HG02970 (cell line): ENCODE measurements around the gene TSC22D3.
"Not testable (repeated sequence)": the region's sequence is repeated elsewhere in the genome, so short reads cannot be mapped to it uniquely, and the experiment has no call there.

Experiments used
- ATAC-seq: cut with Tn5 transposase; IDR thresholded peaks from one replicate; pipeline ENCODE4 v1.9.1; 2021; ENCODE audit warnings: mild to moderate bottlenecking, moderate library complexity, moderate number of reproducible peaks; ENCODE audit not compliant: unreplicated experiment, low FRiP score

TSC22D3 gene

DNA sequence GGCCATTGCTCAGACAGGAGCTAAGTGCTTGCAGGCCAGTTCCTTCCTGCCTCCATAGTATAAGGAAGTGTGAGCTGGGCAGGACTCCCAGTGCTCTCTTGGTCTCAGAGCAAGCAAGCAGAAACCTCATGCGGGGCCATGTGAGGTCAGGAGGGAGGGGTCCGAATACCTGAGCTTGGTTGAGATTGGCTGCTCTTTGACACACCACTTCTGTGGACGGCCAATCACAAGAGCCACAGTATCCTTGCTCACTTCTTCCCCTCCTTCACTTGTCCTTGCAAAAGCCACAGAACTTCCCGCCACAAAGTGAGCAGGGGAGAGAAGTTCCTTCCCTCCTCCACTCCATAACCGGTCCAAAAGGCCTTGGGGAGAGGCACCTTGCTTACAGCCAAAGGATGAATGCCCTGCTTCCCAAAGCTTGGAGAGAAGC, 90.6 kb downstream of the TSC22D3 start:
- no peak for ATAC-seq

DNA sequence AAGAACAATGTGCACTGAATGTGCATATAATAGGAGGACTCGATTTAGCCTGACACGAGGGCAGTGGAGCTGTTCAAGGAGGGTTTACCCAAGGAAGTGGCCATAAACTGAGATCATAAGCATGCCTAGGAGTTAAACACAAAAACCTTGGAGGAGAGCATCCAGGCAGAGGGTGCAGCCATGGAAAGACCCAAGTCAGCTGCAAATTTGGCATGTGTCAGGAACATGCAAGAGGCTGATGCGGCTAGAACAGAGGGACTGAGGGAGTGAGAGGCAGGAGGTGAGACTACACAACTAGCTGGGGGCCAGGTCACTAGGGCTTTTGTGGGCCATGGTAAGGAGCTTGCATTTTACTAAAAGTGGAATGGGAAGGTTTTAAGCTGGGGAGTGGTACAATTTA, 91.7 kb downstream of the TSC22D3 start:
- ATAC-seq, result no peak

DNA sequence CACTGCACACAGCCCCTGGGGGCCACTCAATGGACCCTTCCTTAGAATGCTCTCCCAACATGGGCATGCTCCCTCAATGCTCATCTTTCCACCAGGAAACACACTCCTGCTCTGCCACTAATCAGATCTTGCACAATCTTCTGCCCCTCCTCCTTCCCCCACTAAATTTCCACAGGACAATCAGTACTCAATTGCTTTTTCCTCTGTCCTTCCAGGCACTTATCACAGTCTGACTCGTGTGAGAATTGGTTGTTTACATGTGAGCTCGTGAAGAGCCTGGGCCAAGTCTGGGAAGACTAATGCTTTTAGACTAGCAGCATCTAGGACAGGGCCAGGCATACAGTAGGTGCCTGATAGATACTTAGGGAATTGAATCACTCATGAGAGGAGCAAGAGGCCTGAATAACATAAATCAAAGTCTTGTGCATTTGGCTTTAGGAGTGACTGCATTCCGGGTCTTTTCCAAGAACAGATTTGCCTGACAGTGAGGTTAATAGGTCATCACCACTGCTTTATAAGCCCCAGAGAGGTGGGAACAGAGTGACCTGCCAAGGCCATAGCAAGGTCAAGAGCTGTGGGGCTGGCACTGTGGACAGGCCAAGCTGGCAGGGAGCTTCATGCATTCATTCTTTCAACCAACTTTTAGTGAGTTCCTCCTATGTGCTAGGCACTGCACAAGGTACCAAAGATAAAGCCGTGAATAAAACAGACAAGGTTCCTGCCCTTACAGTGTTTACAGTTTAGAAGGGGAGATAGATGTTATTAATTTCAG, 92.3 kb downstream of the TSC22D3 start:
- ATAC-seq, result no peak

DNA sequence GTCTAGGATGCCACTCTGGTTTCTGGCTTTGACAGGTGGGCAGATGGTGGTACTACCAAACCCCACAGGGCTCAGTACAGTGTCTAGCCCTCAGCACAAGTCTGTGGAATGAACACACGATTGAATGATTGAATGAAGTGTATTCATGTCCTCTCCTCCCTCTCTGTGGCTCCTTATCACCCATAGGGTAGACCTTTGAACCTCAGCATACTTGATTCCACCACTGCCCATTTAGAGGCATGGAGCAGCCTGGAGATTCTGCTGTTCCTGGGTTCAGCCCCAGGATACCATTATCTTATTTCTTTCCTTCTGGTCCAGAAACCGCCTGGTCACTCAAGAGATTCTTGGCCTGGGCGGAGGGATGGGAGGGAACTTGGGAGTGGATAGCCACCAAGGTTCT, 93.3 kb downstream of the TSC22D3 start:
- no peak for ATAC-seq

DNA sequence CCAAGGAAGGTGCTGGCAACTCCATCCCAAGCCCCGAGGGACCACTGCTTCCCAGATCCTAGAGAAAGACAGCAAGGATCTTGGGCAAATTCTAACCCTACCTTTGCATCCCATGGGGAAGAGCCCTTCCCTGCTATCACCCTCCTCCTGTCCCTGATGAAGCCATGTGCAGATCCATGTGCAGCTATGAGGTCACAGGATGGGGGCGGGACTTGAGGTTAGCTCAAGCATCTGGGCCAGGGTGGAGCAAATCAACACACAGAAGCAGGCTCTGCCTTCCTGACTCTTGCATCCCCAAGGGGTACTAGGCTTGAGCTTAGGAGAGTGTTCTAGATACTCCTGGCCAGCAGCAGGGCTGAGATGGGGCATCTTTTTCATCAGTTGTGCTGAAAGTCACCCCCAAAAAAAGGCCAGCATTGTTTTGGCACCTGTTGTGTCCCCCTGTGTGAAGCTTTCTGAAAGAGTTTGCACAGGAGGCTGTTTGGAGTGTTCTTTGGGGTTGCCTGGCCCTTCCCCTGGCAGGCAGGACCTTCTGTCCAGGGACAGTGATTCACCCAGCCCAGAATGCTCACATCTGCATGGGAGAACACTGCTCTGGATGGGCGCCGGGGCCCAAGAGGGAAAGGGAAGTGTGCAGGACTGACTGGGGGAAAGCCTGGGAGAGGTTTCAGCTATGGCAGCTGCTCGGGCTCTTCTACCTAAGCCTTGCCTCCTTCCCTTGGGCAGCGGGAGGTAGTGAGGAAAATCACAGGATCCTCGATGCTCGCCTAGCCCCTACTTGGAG, 96.4 kb downstream of the TSC22D3 start:
- ATAC-seq, result no peak

DNA sequence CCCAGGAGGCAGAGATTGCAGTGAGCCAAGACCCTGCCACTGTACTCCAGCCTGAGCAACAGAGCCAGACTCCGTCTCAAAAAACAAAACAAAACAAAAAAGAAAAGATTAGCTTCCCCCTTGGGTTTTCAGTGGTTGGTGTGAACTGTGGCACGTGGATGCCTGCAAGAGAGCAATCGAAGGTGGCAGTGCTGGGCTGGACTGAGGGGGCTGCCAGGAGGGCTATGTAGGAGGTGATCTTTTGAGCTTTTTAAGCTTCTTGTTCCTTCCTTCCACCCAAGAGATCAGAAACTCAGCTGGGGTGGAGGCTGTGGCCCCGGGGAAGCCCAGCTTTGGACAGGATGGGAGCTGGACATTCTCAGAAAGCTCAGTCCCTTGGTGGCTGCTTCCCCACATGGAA, 97.7 kb downstream of the TSC22D3 start:
- no peak for ATAC-seq

DNA sequence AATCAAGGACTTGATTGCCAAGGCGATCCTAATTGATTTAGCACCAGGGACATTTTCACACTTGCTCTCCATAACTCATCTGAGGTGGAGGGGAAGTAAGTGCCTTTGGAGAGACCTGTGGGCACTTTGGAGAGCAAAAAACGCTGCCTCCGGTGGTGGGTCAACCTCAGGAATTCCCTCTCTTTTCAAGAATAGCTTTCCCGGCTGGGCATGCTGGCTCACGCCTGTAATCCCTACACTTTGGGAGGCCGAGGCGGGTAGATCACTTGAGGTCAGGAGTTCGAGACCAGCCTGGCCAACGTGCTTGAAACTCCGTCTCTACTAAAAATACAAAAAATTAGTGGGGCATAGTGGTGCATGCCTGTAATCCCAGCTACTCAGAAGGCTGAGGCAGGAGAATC, 98.1 kb downstream of the TSC22D3 start:
- no peak for ATAC-seq

DNA sequence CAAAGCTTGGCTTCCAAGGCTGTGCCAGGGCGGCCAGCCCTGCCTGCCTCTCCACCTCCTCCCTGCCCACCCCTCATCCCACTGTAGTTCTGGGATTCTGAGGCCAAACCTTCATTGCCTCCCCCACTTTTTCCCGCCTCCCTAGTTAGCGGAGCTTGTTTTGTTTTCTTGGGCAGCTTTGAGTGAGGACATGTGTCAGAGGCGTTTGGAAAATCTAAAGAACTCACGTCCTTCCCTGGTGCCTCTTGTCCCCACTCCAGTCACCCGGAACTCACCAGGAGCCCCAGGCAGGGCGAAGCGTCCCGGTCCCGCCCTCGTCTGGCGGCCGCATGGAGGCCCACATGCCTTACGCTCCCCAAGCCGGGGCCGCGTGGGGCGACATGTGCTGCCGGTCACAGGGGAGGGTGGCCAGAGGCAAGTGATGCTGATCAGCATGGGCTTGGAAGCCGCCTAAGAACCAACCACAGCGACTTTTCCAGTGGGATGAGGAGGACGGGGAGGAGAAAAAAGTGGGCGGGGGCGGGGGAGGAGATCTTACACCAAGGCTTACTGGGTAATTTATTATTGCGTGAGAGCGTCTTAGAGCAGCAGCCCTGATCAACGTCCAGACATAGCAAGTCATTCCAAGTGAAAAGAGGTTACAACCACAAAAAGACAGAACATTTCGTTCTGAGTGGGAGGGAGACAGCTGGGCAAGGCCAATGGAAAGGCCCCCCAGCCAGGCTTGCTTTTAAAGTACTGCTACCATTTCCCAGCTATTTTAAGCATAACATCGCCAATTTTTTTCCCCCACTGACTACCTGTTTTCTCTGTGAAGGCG, 98.8 kb downstream of the TSC22D3 start:
- no peak for ATAC-seq

DNA sequence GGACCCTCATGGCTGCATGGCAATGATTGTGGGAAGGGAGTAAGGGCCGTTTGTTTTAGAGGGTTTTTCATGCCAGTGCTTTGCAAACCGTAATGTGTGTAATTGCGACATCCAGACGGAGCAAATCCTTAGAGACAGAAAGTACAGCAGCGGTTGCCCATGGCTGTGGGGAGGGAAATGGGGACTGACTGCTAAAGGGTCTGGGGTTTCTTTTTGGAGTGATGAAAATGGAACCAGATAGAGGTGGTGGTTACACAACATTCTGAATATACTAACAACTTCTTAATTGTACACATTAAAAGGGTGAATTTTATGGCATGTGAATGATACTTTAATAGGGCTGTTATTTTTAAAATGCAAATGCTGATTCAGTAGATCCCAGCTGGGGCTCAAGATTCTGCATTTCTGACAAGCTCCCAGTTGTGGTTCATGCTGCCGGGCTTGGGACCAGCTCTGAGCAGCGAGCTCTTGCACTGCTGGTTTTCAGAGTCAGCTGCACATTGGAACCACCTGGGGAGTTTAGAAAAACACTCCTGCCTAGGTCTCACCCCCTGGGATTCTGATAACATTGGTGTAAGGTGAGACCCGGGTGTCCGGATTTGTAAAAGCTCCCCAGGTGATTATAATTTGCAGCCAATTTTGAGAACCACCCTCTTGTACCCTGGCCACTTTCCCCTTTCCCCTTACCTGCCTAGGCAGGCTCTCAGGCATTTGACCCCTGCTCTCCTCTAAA, 99.6 kb downstream of the TSC22D3 start:
- no peak for ATAC-seq

DNA sequence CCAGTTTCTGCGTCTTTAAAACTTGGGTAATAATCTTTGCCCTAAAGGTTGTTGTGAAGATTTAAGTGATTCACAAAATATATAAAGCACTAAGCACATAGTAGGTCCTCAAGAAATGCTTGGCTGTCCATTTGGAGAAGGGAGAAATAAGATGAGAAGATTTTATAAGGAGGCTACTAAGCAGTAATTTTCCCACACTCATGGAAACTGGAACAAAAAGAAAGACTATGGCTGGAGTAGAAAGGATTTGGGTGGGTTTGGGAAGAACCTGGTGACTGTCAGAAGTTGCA, 100.3 kb downstream of the TSC22D3 start:
- ATAC-seq, result no peak

DNA sequence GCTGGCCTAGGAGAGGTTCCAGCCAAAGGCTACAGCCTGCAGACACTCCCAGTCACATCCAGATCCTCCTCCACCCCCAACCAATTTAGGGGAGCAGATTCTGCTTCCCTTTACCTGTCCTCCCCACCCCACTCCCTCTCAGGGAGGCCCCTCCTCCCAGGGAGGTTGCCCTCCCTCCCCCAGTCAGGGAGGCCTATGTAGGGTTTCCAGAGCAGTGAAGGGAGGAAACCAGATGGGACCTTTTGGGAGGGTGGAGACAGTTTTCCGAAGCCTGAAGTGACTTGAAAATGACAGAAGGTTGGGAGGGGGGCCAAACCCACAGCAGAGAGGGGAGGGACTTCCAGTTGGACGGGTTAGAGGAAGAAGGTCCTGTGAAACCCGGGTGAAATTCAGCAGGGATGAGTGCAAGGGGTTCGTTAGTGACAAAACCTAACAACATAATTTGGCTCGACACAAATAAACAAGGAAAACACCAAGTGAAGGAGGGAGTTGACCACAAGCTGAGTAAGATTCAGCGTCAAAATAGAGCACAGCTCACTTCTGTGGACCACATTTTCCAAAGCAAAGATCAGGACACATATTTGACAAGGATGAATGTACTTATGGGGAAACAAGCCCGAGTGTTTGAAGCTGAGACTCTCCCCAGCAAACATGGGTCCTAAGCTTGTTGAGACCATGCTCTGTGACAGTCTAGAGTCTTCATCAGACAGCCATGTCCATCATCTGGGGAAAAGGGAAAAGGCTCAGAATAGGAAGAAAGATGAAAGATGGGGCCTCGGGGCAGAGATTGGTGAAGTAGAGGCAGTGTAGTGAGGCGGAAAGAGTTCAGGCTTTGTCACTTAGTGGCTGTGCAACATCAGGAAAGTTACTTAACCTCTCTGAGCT, 100.9 kb downstream of the TSC22D3 start:
- ATAC-seq, result peak; percentile 16

DNA sequence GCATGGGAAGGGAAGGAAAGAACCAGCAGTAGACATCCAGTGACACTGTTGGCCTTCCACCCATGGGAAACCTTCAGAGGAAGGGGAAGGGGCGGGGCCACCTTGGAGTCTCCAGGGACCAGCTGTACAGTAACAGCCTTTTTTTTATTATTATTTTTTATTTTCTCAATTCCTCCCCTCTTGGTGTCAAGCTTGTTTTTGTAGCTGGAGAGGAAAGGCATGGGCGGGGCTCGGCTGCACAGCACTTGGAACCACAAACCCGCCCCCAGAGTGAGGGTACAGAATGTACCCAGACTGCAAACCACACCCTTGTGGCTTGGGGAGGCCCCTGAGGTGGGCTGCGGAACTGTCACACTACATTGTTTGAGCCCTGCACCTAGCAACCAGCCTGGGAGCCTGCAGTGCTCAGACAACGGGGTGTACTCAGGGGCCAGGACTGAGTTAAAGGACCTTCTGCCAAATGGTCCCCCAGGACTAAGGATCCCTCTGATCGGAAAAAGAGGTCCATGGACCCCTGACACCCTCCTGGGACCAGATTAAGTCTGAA, 101.6 kb downstream of the TSC22D3 start:
- peak; percentile 75 for ATAC-seq

DNA sequence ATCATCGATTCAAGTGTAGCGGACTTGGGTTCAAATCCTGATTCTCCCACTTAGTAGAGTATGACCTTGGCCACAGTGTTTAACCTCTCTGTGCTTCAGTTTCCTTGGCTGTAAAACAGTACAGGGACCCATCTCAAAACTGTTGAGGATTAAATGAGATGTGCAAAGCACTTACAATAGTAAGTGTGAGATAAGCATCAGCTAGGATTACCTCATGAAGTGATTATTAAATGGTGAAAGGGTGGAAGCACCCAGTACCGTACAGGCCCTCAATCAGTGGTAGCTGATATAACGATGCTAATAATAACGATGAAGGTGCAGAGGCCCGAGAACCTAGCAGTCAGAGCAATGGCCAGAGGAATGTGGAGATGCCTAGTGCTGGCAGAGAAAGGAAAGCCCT, 102.2 kb downstream of the TSC22D3 start:
- peak; percentile 1 for ATAC-seq

DNA sequence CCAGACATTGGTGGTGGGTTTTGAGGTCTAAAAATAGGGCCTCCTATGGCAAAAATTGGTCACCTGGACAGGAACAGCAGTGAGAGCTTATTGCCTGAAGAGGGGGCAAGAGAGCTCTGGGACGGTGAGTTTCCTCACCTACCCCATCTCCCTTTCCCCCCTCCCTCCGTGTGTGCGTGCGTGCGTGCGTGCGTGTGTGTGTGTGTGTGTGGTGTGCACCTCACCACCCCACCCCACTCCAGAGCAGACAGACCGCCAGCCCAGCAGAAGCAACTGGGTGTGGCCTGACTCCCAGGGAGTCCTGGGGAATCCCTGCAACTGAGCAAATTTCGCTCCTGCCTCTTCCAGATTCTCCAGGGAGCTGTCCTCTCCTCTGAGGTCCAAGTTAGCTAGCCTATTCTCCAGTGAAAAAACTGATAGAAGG, 102.6 kb downstream of the TSC22D3 start:
- no peak for ATAC-seq

DNA sequence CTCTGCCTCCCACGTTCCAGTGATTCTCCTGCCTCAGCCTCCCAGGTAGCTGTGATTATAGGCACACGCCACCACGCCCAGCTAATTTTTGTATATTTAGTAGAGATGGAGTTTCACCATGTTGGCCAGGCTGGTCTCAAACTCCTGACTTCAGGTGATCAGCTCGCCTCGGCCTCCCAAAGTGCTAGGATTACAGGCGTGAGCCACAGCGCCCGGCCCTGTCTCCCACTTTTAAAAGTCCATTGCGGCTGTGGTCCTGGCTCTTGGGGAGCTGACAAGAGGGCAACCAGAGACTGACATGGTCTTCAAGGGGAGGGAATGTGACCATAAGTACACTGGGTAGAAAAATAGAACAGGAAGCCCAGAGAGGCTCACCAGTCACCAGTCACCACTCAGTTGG, 104.3 kb downstream of the TSC22D3 start:
- ATAC-seq, result not testable (repeated sequence)

DNA sequence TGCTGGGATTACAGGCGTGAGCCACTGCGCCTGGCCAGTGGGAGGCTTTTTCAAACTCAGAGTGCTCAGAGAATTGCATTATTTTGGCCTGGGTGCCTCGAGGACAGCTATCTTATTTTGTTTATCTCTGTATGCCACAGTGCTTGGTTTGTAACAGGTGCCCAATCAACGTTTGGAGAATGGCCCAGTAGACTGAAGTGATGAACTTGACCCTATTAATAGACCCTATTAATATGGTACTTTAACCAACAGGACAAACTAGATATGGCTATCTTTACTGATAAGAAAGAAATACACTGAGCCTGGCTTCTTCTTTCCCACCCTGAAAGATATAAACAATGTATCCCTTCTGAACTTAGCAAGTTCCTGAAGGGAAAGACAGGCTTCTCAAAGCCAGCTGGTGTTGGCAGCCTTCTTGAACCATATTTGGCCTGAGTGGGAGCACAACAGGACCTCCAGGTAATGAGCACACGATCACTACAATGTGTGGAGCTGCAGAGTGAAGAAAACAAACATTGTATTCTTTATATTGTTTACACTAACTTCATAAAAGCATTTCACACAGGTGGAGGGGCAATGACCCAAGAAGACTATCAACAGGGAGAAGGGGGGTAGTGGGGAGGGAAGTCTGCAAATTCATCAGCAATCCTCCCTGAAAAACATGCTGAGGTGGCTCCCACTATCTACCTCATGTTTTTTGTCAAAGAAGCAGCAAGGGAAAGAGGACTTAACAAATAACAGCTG, 105.5 kb downstream of the TSC22D3 start:
- no peak for ATAC-seq

DNA sequence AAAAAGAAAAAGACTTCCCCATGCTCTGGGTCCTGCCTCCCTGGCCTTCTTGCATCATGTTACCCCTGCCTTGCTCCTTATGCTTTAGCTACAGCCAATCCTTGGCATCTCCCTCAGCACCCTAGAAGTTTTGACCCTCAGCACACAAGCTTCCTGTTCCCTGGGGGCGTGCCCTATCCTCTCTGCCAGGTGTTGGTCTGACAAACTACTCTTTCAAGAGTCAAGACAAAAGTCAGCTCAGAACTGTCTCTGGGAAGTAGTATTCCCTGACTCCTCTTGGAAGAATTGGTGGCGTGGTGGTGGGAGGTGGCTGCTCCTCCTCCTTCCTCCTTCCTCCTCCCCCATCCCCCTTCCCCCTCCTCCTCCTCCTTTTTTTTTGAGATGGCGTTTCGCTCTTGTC, 106.3 kb downstream of the TSC22D3 start:
- no peak for ATAC-seq

DNA sequence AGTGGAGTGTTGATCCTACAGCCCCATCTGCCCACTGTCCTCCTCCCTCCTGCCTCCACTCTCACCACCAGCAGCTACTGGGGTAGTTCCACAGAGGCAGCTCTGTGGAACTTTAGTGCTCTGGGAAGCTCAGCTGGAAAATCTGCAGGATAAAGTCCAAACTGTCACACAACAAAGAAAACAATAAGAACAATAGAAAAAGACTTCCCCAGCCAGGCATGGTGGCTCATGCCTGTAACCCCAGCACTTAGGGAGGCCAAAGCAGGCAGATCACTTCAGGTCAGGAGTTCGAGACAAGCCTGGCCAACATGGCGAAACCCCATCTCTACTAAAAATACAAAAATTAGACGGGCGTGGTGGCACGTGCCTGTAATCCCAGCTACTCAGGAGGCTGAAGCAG, 106.9 kb downstream of the TSC22D3 start:
- not testable (repeated sequence) for ATAC-seq

DNA sequence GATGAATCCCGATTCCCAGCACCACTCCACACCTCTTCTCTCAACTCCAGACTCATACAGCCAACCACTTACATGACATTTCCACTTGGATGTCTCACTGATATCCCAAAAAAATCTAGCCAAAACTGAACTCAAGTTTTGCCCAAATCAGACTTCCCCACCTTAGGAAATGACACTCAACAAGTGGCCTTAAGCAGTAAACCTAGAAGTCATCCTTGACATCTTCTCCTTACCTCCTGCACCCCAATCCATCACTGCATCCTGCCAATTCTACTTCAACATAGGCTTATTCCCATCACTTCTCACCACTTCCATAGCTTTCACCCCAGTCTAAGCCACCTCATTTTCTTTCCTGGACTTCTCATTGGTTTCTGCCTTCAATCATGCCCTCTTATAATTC, 108.2 kb downstream of the TSC22D3 start:
- no peak for ATAC-seq
